GM18517 (cell line): ENCODE results near the gene EFCAB10.
A peak's percentile ranks its signal among the peaks of the same experiment; 100 is the strongest.
"Not testable (repeated sequence)": the region's sequence is repeated elsewhere in the genome, so short reads cannot be mapped to it uniquely, and the experiment has no call there.

Experiments used
- ATAC-seq: cut with Tn5 transposase; IDR thresholded peaks from one replicate; pipeline ENCODE4 v1.9.1; 2021; ENCODE audit warnings: mild to moderate bottlenecking, moderate library complexity; ENCODE audit not compliant: unreplicated experiment

The EFCAB10 gene

GRCh38 chr7:105599551-105599950, 18.3 kb upstream of the EFCAB10 start:
- ATAC-seq = no peak

- not testable (repeated sequence) for ATAC-seq
Measured at GRCh38 chr7:105599080-105599479, 17.8 kb upstream of the EFCAB10 start.

- ATAC-seq = no peak
Measured at GRCh38 chr7:105596866-105597265, 15.6 kb upstream of the EFCAB10 start.

GRCh38 chr7:105594034-105594433, 12.7 kb upstream of the EFCAB10 start:
- no peak for ATAC-seq

GRCh38 chr7:105591522-105591921, 10.2 kb upstream of the EFCAB10 start:
- ATAC-seq = no peak

GRCh38 chr7:105590793-105591192, 9.5 kb upstream of the EFCAB10 start:
- ATAC-seq = no peak

- peak; percentile 89 for ATAC-seq
Measured at GRCh38 chr7:105589356-105590077, 8.2 kb upstream of the EFCAB10 start.

- ATAC-seq = no peak
Measured at GRCh38 chr7:105587909-105588635, 6.8 kb upstream of the EFCAB10 start.

GRCh38 chr7:105585850-105586500, 4.7 kb upstream of the EFCAB10 start:
- ATAC-seq = peak; percentile 45

- ATAC-seq = no peak
Measured at GRCh38 chr7:105584165-105584564, 2.9 kb upstream of the EFCAB10 start.

GRCh38 chr7:105583061-105583460, 1.8 kb upstream of the EFCAB10 start:
- no peak for ATAC-seq

GRCh38 chr7:105580022-105580740, 1.1 kb downstream of the EFCAB10 start:
- ATAC-seq = no peak

- ATAC-seq = no peak
Measured at GRCh38 chr7:105578496-105578895, 2.8 kb downstream of the EFCAB10 start.

GRCh38 chr7:105577251-105577650, 4.0 kb downstream of the EFCAB10 start:
- ATAC-seq = no peak

- no peak for ATAC-seq
Measured at GRCh38 chr7:105571891-105572290, 9.4 kb downstream of the EFCAB10 start.

- no peak for ATAC-seq
Measured at GRCh38 chr7:105567821-105568220, 13.5 kb downstream of the EFCAB10 start.

- no peak for ATAC-seq
Measured at GRCh38 chr7:105567024-105567423, 14.3 kb downstream of the EFCAB10 start.

GRCh38 chr7:105565190-105565589, 16.1 kb downstream of the EFCAB10 start:
- no peak for ATAC-seq

GRCh38 chr7:105559926-105560325, 21.4 kb downstream of the EFCAB10 start:
- ATAC-seq = no peak

GRCh38 chr7:105538339-105538738, 43.0 kb downstream of the EFCAB10 start:
- no peak for ATAC-seq
